ENCODE measurements around the gene ZSCAN20. TPM values are rescaled to one million over a fixed set of nuclear protein-coding genes. Genes with fewer than 3 reads are reported as not detected.

ZSCAN20 gene
- total RNA-seq, 2 experiments from 2014 or later: 2.6 to 3.5 TPM

GRCh38 chr1:33459691-33460090 is 12.8 kb upstream of the ZSCAN20 start:
- ATAC-seq (ENCODE audit: low read depth) (no peak), DNase-seq (no peak)
- no peaks in the 10 kb centered on the region for H3K36me3 Mint-ChIP-seq
- peaks cover 10% of the 10 kb centered on the region for H3K27me3 Mint-ChIP-seq
- H3K4me1 Mint-ChIP-seq: peaks cover 10% of the 10 kb centered on the region
- H3K4me3 Mint-ChIP-seq: no peak overlapping the region
- POLR2A ChIA-PET: interaction anchor here (0.6 kb wide), 1 partner anchor 317 kb away, joined by 3 read pairs; no protein-coding TSS in a partner anchor
- no peaks in the 10 kb centered on the region for H3K9me3 Mint-ChIP-seq
- H3K27ac Mint-ChIP-seq: no peak overlapping the region

GRCh38 chr1:33460144-33460543 is 12.3 kb upstream of the ZSCAN20 start:
- POLR2A ChIA-PET: no interaction called here
- no peaks in the 10 kb centered on the region for H3K9me3 Mint-ChIP-seq
- no peaks in the 10 kb centered on the region for H3K36me3 Mint-ChIP-seq

GRCh38 chr1:33460947-33461629 is 11.4 kb upstream of the ZSCAN20 start:
- POLR2A ChIA-PET: interaction anchor here (0.5 kb wide), 1 partner anchor 1067 kb away, joined by 3 read pairs; the partner anchor contains the start of gene BSDC1
- H3K27ac Mint-ChIP-seq: no peak overlapping the region
- peaks cover 6% of the 10 kb centered on the region for H3K4me1 Mint-ChIP-seq
- ATAC-seq (ENCODE audit: low read depth) (no peak), DNase-seq (no peak)
- H3K36me3 Mint-ChIP-seq: no peaks in the 10 kb centered on the region
- no peaks in the 10 kb centered on the region for H3K9me3 Mint-ChIP-seq
- peaks cover 17% of the 10 kb centered on the region for H3K27me3 Mint-ChIP-seq
- H3K4me3 Mint-ChIP-seq: no peak overlapping the region

More at GRCh38 chr1:33460144-33460543, 12.3 kb upstream of the ZSCAN20 start:
- no peak for ATAC-seq (ENCODE audit: low read depth)
- peaks cover 10% of the 10 kb centered on the region for H3K4me1 Mint-ChIP-seq
- H3K27ac Mint-ChIP-seq: no peak overlapping the region
- DNase-seq: no peak
- H3K27me3 Mint-ChIP-seq: peaks cover 12% of the 10 kb centered on the region
- no peak overlapping the region for H3K4me3 Mint-ChIP-seq

- ATAC-seq (ENCODE audit: low read depth) (no peak), DNase-seq (no peak)
- Mint-ChIP-seq H3K27me3 (peaks cover 22% of the 10 kb centered on the region), H3K36me3 (no peaks in the 10 kb centered on the region), H3K27ac (no peak overlapping the region), H3K4me1 (peaks cover 6% of the 10 kb centered on the region), H3K9me3 (no peaks in the 10 kb centered on the region), H3K4me3 (no peak overlapping the region)
- POLR2A ChIA-PET: interaction anchor here (0.7 kb wide), 1 partner anchor 82 kb away, joined by 4 read pairs; no protein-coding TSS in a partner anchor
These were observed 9.9 kb upstream of the ZSCAN20 start for GRCh38 chr1:33462405-33463164.

GRCh38 chr1:33464552-33464951 is 7.9 kb upstream of the ZSCAN20 start:
- Mint-ChIP-seq H3K4me1 (peaks cover 12% of the 10 kb centered on the region), H3K9me3 (no peaks in the 10 kb centered on the region)
- POLR2A ChIA-PET: no interaction called here

GRCh38 chr1:33465316-33465715 is 7.1 kb upstream of the ZSCAN20 start:
- H3K27ac Mint-ChIP-seq: no peak overlapping the region
- H3K9me3 Mint-ChIP-seq: no peaks in the 10 kb centered on the region
- DNase-seq: no peak
- POLR2A ChIA-PET: no interaction called here
- no peaks in the 10 kb centered on the region for H3K36me3 Mint-ChIP-seq
- no peak for ATAC-seq (ENCODE audit: low read depth)
- H3K4me3 Mint-ChIP-seq: no peak overlapping the region
- peaks cover 15% of the 10 kb centered on the region for H3K27me3 Mint-ChIP-seq
- peaks cover 11% of the 10 kb centered on the region for H3K4me1 Mint-ChIP-seq

More at GRCh38 chr1:33464552-33464951, 7.9 kb upstream of the ZSCAN20 start:
- no peak for DNase-seq
- no peak overlapping the region for H3K4me3 Mint-ChIP-seq
- no peak for ATAC-seq (ENCODE audit: low read depth)
- H3K27me3 Mint-ChIP-seq: peaks cover 18% of the 10 kb centered on the region
- no peaks in the 10 kb centered on the region for H3K36me3 Mint-ChIP-seq
- no peak overlapping the region for H3K27ac Mint-ChIP-seq

- H3K9me3 Mint-ChIP-seq: no peaks in the 10 kb centered on the region
- H3K4me1 Mint-ChIP-seq: peaks cover 16% of the 10 kb centered on the region
- H3K27ac Mint-ChIP-seq: no peak overlapping the region
- DNase-seq (no peak), ATAC-seq (ENCODE audit: low read depth) (no peak)
- POLR2A ChIA-PET: no interaction called here
- no peaks in the 10 kb centered on the region for H3K36me3 Mint-ChIP-seq
- H3K4me3 Mint-ChIP-seq: no peak overlapping the region
- H3K27me3 Mint-ChIP-seq: peaks cover 14% of the 10 kb centered on the region
These were observed 6.3 kb upstream of the ZSCAN20 start for GRCh38 chr1:33466159-33466558.

- Mint-ChIP-seq H3K27ac (no peak overlapping the region), H3K9me3 (no peaks in the 10 kb centered on the region)
- POLR2A ChIA-PET: no interaction called here
These were observed 4.4 kb upstream of the ZSCAN20 start for GRCh38 chr1:33468011-33468410.

GRCh38 chr1:33468531-33468930 is 3.9 kb upstream of the ZSCAN20 start:
- H3K4me3 Mint-ChIP-seq: no peak overlapping the region
- DNase-seq (no peak), ATAC-seq (ENCODE audit: low read depth) (no peak)
- no peak overlapping the region for H3K27ac Mint-ChIP-seq
- no peaks in the 10 kb centered on the region for H3K36me3 Mint-ChIP-seq
- peaks cover 32% of the 10 kb centered on the region for H3K4me1 Mint-ChIP-seq
- H3K9me3 Mint-ChIP-seq: no peaks in the 10 kb centered on the region
- POLR2A ChIA-PET: no interaction called here
- peaks cover 12% of the 10 kb centered on the region for H3K27me3 Mint-ChIP-seq

More at GRCh38 chr1:33468011-33468410, 4.4 kb upstream of the ZSCAN20 start:
- no peak for ATAC-seq (ENCODE audit: low read depth)
- no peaks in the 10 kb centered on the region for H3K36me3 Mint-ChIP-seq
- DNase-seq: no peak
- H3K4me1 Mint-ChIP-seq: peaks cover 28% of the 10 kb centered on the region
- no peak overlapping the region for H3K4me3 Mint-ChIP-seq
- peaks cover 12% of the 10 kb centered on the region for H3K27me3 Mint-ChIP-seq

- Mint-ChIP-seq H3K27ac (no peak overlapping the region), H3K36me3 (no peaks in the 10 kb centered on the region), H3K27me3 (peaks cover 12% of the 10 kb centered on the region), H3K9me3 (no peaks in the 10 kb centered on the region), H3K4me3 (no peak overlapping the region), H3K4me1 (peaks cover 33% of the 10 kb centered on the region)
- POLR2A ChIA-PET: no interaction called here
- DNase-seq (no peak), ATAC-seq (ENCODE audit: low read depth) (no peak)
These were observed 3.5 kb upstream of the ZSCAN20 start for GRCh38 chr1:33468967-33469366.

GRCh38 chr1:33469691-33470090 is 2.8 kb upstream of the ZSCAN20 start:
- DNase-seq (no peak), ATAC-seq (ENCODE audit: low read depth) (no peak)
- Mint-ChIP-seq H3K4me1 (peaks cover 33% of the 10 kb centered on the region), H3K27me3 (peaks cover 12% of the 10 kb centered on the region), H3K36me3 (no peaks in the 10 kb centered on the region), H3K4me3 (no peak overlapping the region), H3K9me3 (no peaks in the 10 kb centered on the region), H3K27ac (no peak overlapping the region)
- POLR2A ChIA-PET: no interaction called here

- Mint-ChIP-seq H3K27me3 (peaks cover 5% of the 10 kb centered on the region), H3K36me3 (no peaks in the 10 kb centered on the region), H3K4me3 (peak overlapping the region; percentile 61), H3K4me1 (peaks cover 33% of the 10 kb centered on the region), H3K27ac (peak overlapping the region; percentile 10), H3K9me3 (no peaks in the 10 kb centered on the region)
- POLR2A ChIA-PET: interaction anchor here (1.5 kb wide), 1 partner anchor 15 kb away, joined by 5 read pairs; no protein-coding TSS in a partner anchor
- ATAC-seq (ENCODE audit: low read depth) (peak; percentile 48), DNase-seq (peak; percentile 69)
These were observed 1.9 kb upstream of the ZSCAN20 start for GRCh38 chr1:33470495-33471012.

GRCh38 chr1:33471416-33471815 is 1.0 kb upstream of the ZSCAN20 start:
- Mint-ChIP-seq H3K4me3 (no peak overlapping the region), H3K27me3 (peaks cover 2% of the 10 kb centered on the region), H3K4me1 (peaks cover 33% of the 10 kb centered on the region), H3K27ac (no peak overlapping the region), H3K36me3 (no peaks in the 10 kb centered on the region), H3K9me3 (no peaks in the 10 kb centered on the region)
- DNase-seq (no peak), ATAC-seq (ENCODE audit: low read depth) (no peak)
- POLR2A ChIA-PET: interaction anchor here (1.5 kb wide), 1 partner anchor 16 kb away, joined by 5 read pairs; no protein-coding TSS in a partner anchor
